Right lobe of liver (tissue), 6 donors: ENCODE data around the gene PTBP1. TPM values are rescaled to one million over a fixed set of nuclear protein-coding genes. Genes with fewer than 3 reads are reported as not detected.

Experiments used
- ATAC-seq, 4 donors: fragments of 200-7000 bp; cut with Tn5 transposase; one replicate each; pipeline ENCODE4 v1.9.1; 2020; ENCODE audit warnings: mild to moderate bottlenecking in 4 of 4, moderate library complexity in 4 of 4
- DNase-seq, 3 donors: peaks; one replicate each; pipeline ENCODE4 v3.0.0-alpha.2; 2020
- H3K27ac ChIP-seq, 3 donors: fragments of 200-600 bp; one replicate each; pipeline ENCODE4 v1.8.0; 2022
- H3K27me3 ChIP-seq, 2 donors: fragments of 200-600 bp; one replicate each; pipeline ENCODE4 v1.8.0; 2022
- H3K36me3 ChIP-seq, 4 donors: fragments of 200-600 bp; sonication (generic) in 1 of 4; one replicate each; pipeline versions ENCODE4 v1.5.1 to v1.8.0; 2017 to 2022; ENCODE audit warnings: control low read depth in 1 of 4
- H3K4me1 ChIP-seq, 4 donors: fragments of 200-600 bp; sonication (generic) in 1 of 4; one replicate each; pipeline versions ENCODE4 v1.5.1 to v1.8.0; 2017 to 2022; ENCODE audit warnings: control low read depth in 1 of 4
- H3K4me3 ChIP-seq, 3 donors: fragments of 200-600 bp; one replicate each; pipeline ENCODE4 v1.8.0; 2022
- H3K9me3 ChIP-seq, 4 donors: fragments of 200-600 bp; sonication (generic) in 1 of 4; one replicate each; pipeline versions ENCODE4 v1.5.1 to v1.8.0; 2017 to 2022; ENCODE audit warnings: control low read depth in 1 of 4
- CTCF ChIP-seq, 4 donors: fragments of 200-600 bp in 3 of 4; fragments of 450-650 bp in 1 of 4; IDR thresholded peaks; one replicate each; pipeline versions ENCODE4 v1.5.1 to v1.8.0; 2016 to 2022; ENCODE audit warnings: antibody characterized with exemption in 4 of 4, mild to moderate bottlenecking in 2 of 4
- POLR2A ChIP-seq: fragments of 450-650 bp; IDR thresholded peaks from one replicate; pipeline ENCODE4 v1.6.1; 2017; ENCODE audit warnings: antibody characterized with exemption, mild to moderate bottlenecking
- whole genome bisulfite sequencing: methylation state at CpG from one replicate; pipeline ENCODE4 v1.1.6; 2018; ENCODE audit warnings: low coverage, low lambda C conversion rate; ENCODE audit not compliant: insufficient coverage; ENCODE audit errors: missing lambda C conversion rate; 5-methylcytosine and 5-hydroxymethylcytosine counted together
- intact Hi-C, 2 donors: fragments of 100-400 bp; cut with DNase I; formaldehyde crosslinking; loops; one replicate each; pipeline versions ENCODE4 v1.11.2 to v1.14.1; 2022
- total RNA-seq, 6 experiments: library from RNA; depleted of rRNA in 2 of 6; stranded (reverse); fragments of >200 nt in 2 of 6; fragmentation: NEBNext Ultra II Directional in 3 of 6; extraction: Animal tissue kit (Norgen Biotek cat#: 25700) in 3 of 6; gene quantifications; one replicate each; pipeline versions ENCODE4 v1.1.0 to v1.2.4, GENCODE V29; 2016 to 2023
- donor health status: DM: no; HTN: yes; CAD: no.
- donor health status: DM: no; HTN: no; CAD: no.
- donor health status: DM: no; HTN: no; CAD: no.
- donor health status: DM: no; HTN: yes; CAD: no.
- donor health status: DM: no; HTN: yes; CAD: no.

Gene PTBP1
- total RNA-seq, 6 experiments from 2014 or later, result 91.1 to 150 (median 129) TPM

GRCh38 chr19:810077-810855 is 13.0 kb downstream of the PTBP1 start:
- intact Hi-C loops, result no loop called here
- Histone ChIP-seq H3K27me3 (no peaks in the 10 kb centered on the region), H3K9me3 (no peaks in the 10 kb centered on the region), H3K36me3 (peaks cover 34 to 71% (median 50%) of the 10 kb centered on the region in 4 donors), H3K4me3 (no peak overlapping the region), H3K27ac (no peak overlapping the region), H3K4me1 (no peaks in the 10 kb centered on the region)
- no peak for DNase-seq
- no peak for TF ChIP-seq CTCF (IDR thresholded peaks at IDR 0.05)
- no peak for TF ChIP-seq POLR2A
- 76% methylated on average over 9 of the region's 30 CpGs for WGBS
- no peak for ATAC-seq

- TF ChIP-seq POLR2A (no peak), CTCF (IDR thresholded peaks at IDR 0.05) (no peak)
These were observed 13.7 kb downstream of the PTBP1 start for GRCh38 chr19:810883-811489.

GRCh38 chr19:811506-812048 is 14.3 kb downstream of the PTBP1 start:
- ATAC-seq (no peak), DNase-seq (no peak)
- no peaks in the 10 kb centered on the region for H3K27me3 ChIP-seq
- no peaks in the 10 kb centered on the region for H3K9me3 ChIP-seq
- TF ChIP-seq POLR2A, result no peak
- TF ChIP-seq CTCF (IDR thresholded peaks at IDR 0.05), result no peak
- no peak overlapping the region for H3K27ac ChIP-seq
- 90% methylated on average over 12 of the region's 20 CpGs for WGBS
- H3K4me3 ChIP-seq, result no peak overlapping the region
- peaks cover 24 to 58% (median 38%) of the 10 kb centered on the region in 4 donors for H3K36me3 ChIP-seq
- H3K4me1 ChIP-seq, result no peaks in the 10 kb centered on the region
- intact Hi-C loops, result no loop called here

More at GRCh38 chr19:810883-811489, 13.7 kb downstream of the PTBP1 start:
- Histone ChIP-seq H3K27ac (no peak overlapping the region), H3K36me3 (peaks cover 29 to 64% (median 44%) of the 10 kb centered on the region in 4 donors), H3K4me3 (no peak overlapping the region), H3K27me3 (no peaks in the 10 kb centered on the region), H3K4me1 (no peaks in the 10 kb centered on the region), H3K9me3 (no peaks in the 10 kb centered on the region)
- intact Hi-C loops, result no loop called here
- WGBS, result 81% methylated on average over 9 of the region's 25 CpGs
- DNase-seq, result no peak
- peak in 1 of 4 donors; percentile 4 for ATAC-seq

- Histone ChIP-seq H3K27ac (no peak overlapping the region), H3K27me3 (no peaks in the 10 kb centered on the region), H3K36me3 (peaks cover 24 to 51% (median 32%) of the 10 kb centered on the region in 4 donors), H3K4me1 (no peaks in the 10 kb centered on the region), H3K4me3 (no peak overlapping the region), H3K9me3 (no peaks in the 10 kb centered on the region)
- intact Hi-C loops, result no loop called here
- 88% methylated on average over 11 of the region's 80 CpGs for WGBS
- ATAC-seq (no peak), DNase-seq (no peak)
- TF ChIP-seq POLR2A (no peak), CTCF (IDR thresholded peaks at IDR 0.05) (no peak)
These were observed 14.9 kb downstream of the PTBP1 start for GRCh38 chr19:812049-812746.
